NCI-H128 (cell line): ENCODE measurements around the gene CCDC167.
"Not testable (repeated sequence)": the region's sequence is repeated elsewhere in the genome, so short reads cannot be mapped to it uniquely, and the experiment has no call there.

Experiments used
- DNase-seq: peaks from one replicate; lab custom pipeline; 2025; ENCODE audit not compliant: unreplicated experiment; lab: John Stamatoyannopoulos, UW

CCDC167 gene

GRCh38 chr6:37511910-37512399 lies 12.3 kb upstream of the CCDC167 start:
- DNase-seq: no peak

- no peak for DNase-seq
Observed at GRCh38 chr6:37511201-37511600, 11.5 kb upstream of the CCDC167 start.

GRCh38 chr6:37507690-37508421 lies 8.2 kb upstream of the CCDC167 start:
- no peak for DNase-seq

GRCh38 chr6:37507077-37507476 lies 7.4 kb upstream of the CCDC167 start:
- DNase-seq: no peak

- DNase-seq: no peak
Observed at GRCh38 chr6:37506479-37506878, 6.8 kb upstream of the CCDC167 start.

GRCh38 chr6:37504024-37504423 lies 4.3 kb upstream of the CCDC167 start:
- no peak for DNase-seq

GRCh38 chr6:37503309-37503965 lies 3.7 kb upstream of the CCDC167 start:
- no peak for DNase-seq

- no peak for DNase-seq
Observed at GRCh38 chr6:37502703-37503291, 3.1 kb upstream of the CCDC167 start.

GRCh38 chr6:37501632-37502491 lies 2.2 kb upstream of the CCDC167 start:
- DNase-seq: no peak

- not testable (repeated sequence) for DNase-seq
Observed at GRCh38 chr6:37500904-37501303, 1.2 kb upstream of the CCDC167 start.

- no peak for DNase-seq
Observed at GRCh38 chr6:37500294-37500608, 558 bp upstream of the CCDC167 start.

GRCh38 chr6:37496951-37497885 lies 2.5 kb downstream of the CCDC167 start:
- DNase-seq: no peak

GRCh38 chr6:37495244-37495934 lies 4.3 kb downstream of the CCDC167 start:
- no peak for DNase-seq

- DNase-seq: no peak
Observed at GRCh38 chr6:37493661-37493995, 6.1 kb downstream of the CCDC167 start.

- DNase-seq: peak; percentile 47
Observed at GRCh38 chr6:37492991-37493660, 6.6 kb downstream of the CCDC167 start.

GRCh38 chr6:37492236-37492972 lies 7.3 kb downstream of the CCDC167 start:
- DNase-seq: no peak

- DNase-seq: no peak
Observed at GRCh38 chr6:37491830-37492208, 7.9 kb downstream of the CCDC167 start.

GRCh38 chr6:37491171-37491829 lies 8.4 kb downstream of the CCDC167 start:
- no peak for DNase-seq
